ENCODE measurements around the gene COL27A1.

GRCh38 chr9:114359801-114360200, 204.5 kb downstream of the COL27A1 start:
- no peak for TF ChIP-seq POLR2AphosphoS5 (IDR thresholded peaks at IDR 0.05; ENCODE audit: low read depth, low read length)
- TF ChIP-seq POLR2A (IDR thresholded peaks at IDR 0.05; ENCODE audit: low read depth, low read length) = no peak

All from GM12892 (cell line).